Hepatocyte (in vitro differentiated cells): ENCODE data around the gene FOXL1. TPM values are rescaled to one million over a fixed set of nuclear protein-coding genes. Genes with fewer than 3 reads are reported as not detected.

Experiments used
- DNase-seq: peaks from one replicate; pipeline ENCODE4 v3.0.0-alpha.2; 2016; ENCODE audit warnings: low spot score
- H2AFZ ChIP-seq: fragments of 200-600 bp; sonication (generic); 2 replicates; pipeline ENCODE4 v1.6.0; 2016; ENCODE audit warnings: antibody characterized with exemption, mild to moderate bottlenecking
- H3K27ac ChIP-seq: fragments of 200-600 bp; sonication (generic); 2 replicates; pipeline ENCODE4 v1.5.1; 2016; ENCODE audit warnings: mild to moderate bottlenecking
- H3K27me3 ChIP-seq: fragments of 200-600 bp; sonication (generic); 2 replicates; pipeline ENCODE4 v1.6.1; 2016
- H3K36me3 ChIP-seq: fragments of 200-600 bp; sonication (generic); replicated peaks from 2 replicates; pipeline ENCODE4 v1.5.1; 2016; ENCODE audit warnings: low read depth; ENCODE audit not compliant: insufficient read depth
- H3K4me1 ChIP-seq: fragments of 200-600 bp; sonication (generic); 2 replicates; pipeline ENCODE4 v1.5.1; 2016; ENCODE audit warnings: mild to moderate bottlenecking, moderate library complexity; ENCODE audit not compliant: insufficient read depth
- H3K4me2 ChIP-seq: fragments of 200-600 bp; sonication (generic); 2 replicates; pipeline ENCODE4 v1.6.0; 2016
- H3K4me3 ChIP-seq: fragments of 200-600 bp; sonication (generic); 2 replicates; pipeline ENCODE4 v1.5.1; 2016; ENCODE audit warnings: mild to moderate bottlenecking
- H3K79me2 ChIP-seq: fragments of 200-600 bp; sonication (generic); 2 replicates; pipeline ENCODE4 v1.6.0; 2017; ENCODE audit warnings: mild to moderate bottlenecking
- H3K9me2 ChIP-seq: fragments of 200-600 bp; sonication (generic); replicated peaks from 2 replicates; pipeline ENCODE4 v1.6.0; 2017; ENCODE audit warnings: mild to moderate bottlenecking; ENCODE audit not compliant: insufficient read depth
- H3K9me3 ChIP-seq: fragments of 200-600 bp; sonication (generic); 2 replicates; pipeline ENCODE4 v1.5.1; 2016; ENCODE audit warnings: low read depth, mild to moderate bottlenecking
- H4K20me1 ChIP-seq: fragments of 200-600 bp; sonication (generic); 2 replicates; pipeline ENCODE4 v1.6.0; 2016; ENCODE audit warnings: mild to moderate bottlenecking; ENCODE audit not compliant: insufficient read depth, poor library complexity, severe bottlenecking
- CTCF ChIP-seq: fragments of 200-600 bp; sonication (generic); IDR thresholded peaks from 2 replicates; pipeline ENCODE4 v1.5.1; 2016; ENCODE audit warnings: antibody characterized with exemption, mild to moderate bottlenecking; ENCODE audit not compliant: poor library complexity
- EZH2 ChIP-seq: fragments of 200-600 bp; sonication (generic); IDR thresholded peaks from 2 replicates; pipeline ENCODE4 v1.6.1; 2016; ENCODE audit warnings: antibody characterized with exemption, mild to moderate bottlenecking, borderline replicate concordance
- EZH2phosphoT487 ChIP-seq: fragments of 200-600 bp; sonication (generic); IDR thresholded peaks from one replicate; pipeline ENCODE4 v1.6.1; 2018; ENCODE audit warnings: antibody characterized with exemption, mild to moderate bottlenecking, low read depth, moderate library complexity; ENCODE audit not compliant: unreplicated experiment, severe bottlenecking
- WGBS: methylation state at CpG from one replicate; pipeline ENCODE4 v1.1.6; 2016; ENCODE audit warnings: low lambda C conversion rate; ENCODE audit errors: missing lambda C conversion rate; 5-methylcytosine and 5-hydroxymethylcytosine counted together
- polyA plus RNA-seq: library from polyadenylated mRNA; unstranded; fragments of >200 nt; fragmentation: Nextera tagmentation; extraction: Ambion mirVana; gene quantifications from 2 replicates; pipeline ENCODE4 v1.2.1, GENCODE V29; 2016
- total RNA-seq: library from RNA; depleted of rRNA; stranded (reverse); fragments of >200 nt; gene quantifications from 2 replicates; pipeline ENCODE4 v1.2.3, GENCODE V29; 2014

The FOXL1 gene
- total and polyA plus RNA-seq, 2 experiments from 2014 or later, result 1.3 to 3.1 TPM

- Histone ChIP-seq H3K27ac (no peak overlapping the region), H3K4me2 (no peak overlapping the region), H3K4me1 (no peaks in the 10 kb centered on the region), H3K27me3 (no peaks in the 10 kb centered on the region), H3K9me2 (no peaks in the 10 kb centered on the region), H4K20me1 (no peaks in the 10 kb centered on the region), H3K36me3 (no peaks in the 10 kb centered on the region), H3K79me2 (no peaks in the 10 kb centered on the region), H3K9me3 (no peaks in the 10 kb centered on the region), H2AFZ (no peak overlapping the region), H3K4me3 (no peak overlapping the region)
- no peak for TF ChIP-seq CTCF
- TF ChIP-seq EZH2, result no peak
- TF ChIP-seq EZH2phosphoT487, result no peak
- no peak for DNase-seq
- 97% methylated on average over 11 of the region's 11 CpGs for WGBS
Observed at GRCh38 chr16:86547286-86547685, 31.1 kb upstream of the FOXL1 start.

DNA sequence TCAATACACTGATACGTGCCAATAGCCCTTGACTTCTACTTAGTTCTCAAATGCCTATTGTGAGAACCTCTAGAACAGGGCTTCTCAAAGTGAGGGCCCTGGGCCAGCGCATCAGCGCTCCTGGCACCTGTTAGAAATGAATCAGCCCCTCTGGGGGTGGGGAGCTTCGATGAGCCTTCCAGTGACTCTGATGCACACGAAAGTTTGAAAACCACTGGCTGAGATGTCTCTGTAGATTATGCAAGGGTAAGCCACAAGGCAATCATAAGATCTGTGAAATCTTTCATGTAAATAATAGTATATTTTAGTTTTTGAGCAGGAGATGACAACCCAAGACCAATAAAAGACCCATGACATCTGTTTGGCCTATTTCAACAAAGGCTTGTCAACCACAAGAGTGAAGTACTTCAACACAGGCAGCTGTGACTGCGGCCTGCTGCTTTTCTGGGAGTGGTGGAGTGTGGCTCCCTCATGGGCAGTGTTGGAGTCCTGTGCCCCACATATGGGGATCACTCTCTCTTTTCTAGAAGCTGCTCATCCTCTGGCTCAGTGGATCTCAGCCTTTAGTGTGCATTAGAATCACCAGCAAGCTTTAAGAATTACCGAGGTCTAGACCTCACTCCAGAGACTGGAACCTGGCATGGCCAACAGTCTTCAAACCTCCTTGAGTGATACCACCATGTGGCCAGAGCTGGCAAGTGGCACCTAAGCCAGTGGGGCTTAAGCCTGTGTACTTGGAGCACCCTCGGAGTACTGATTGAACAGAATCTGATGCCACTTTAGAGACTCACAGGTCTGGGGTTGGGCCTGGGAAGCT, 29.1 kb upstream of the FOXL1 start:
- TF ChIP-seq CTCF (no peak), EZH2phosphoT487 (no peak), EZH2 (no peak)
- peaks cover 4% of the 10 kb centered on the region for H3K4me1 ChIP-seq
- no peaks in the 10 kb centered on the region for H3K9me2 ChIP-seq
- H3K27me3 ChIP-seq, result no peaks in the 10 kb centered on the region
- WGBS, result 84% methylated on average over 8 of the region's 8 CpGs
- peaks cover 6% of the 10 kb centered on the region for H3K79me2 ChIP-seq
- H3K4me2 ChIP-seq, result no peak overlapping the region
- H3K4me3 ChIP-seq, result no peak overlapping the region
- no peak overlapping the region for H2AFZ ChIP-seq
- H3K36me3 ChIP-seq, result no peaks in the 10 kb centered on the region
- no peak overlapping the region for H3K27ac ChIP-seq
- H3K9me3 ChIP-seq, result no peaks in the 10 kb centered on the region
- H4K20me1 ChIP-seq, result no peaks in the 10 kb centered on the region
- no peak for DNase-seq

GRCh38 chr16:86549893-86550190, 28.5 kb upstream of the FOXL1 start:
- no peak for DNase-seq
- 96% methylated on average over 7 of the region's 7 CpGs for WGBS
- Histone ChIP-seq H3K9me2 (no peaks in the 10 kb centered on the region), H3K4me3 (no peak overlapping the region), H3K79me2 (peaks cover 11% of the 10 kb centered on the region), H3K27ac (no peak overlapping the region), H3K9me3 (no peaks in the 10 kb centered on the region), H3K36me3 (no peaks in the 10 kb centered on the region), H3K4me1 (peaks cover 6% of the 10 kb centered on the region), H4K20me1 (no peaks in the 10 kb centered on the region), H3K4me2 (no peak overlapping the region), H3K27me3 (no peaks in the 10 kb centered on the region), H2AFZ (no peak overlapping the region)
- TF ChIP-seq EZH2 (no peak), CTCF (no peak), EZH2phosphoT487 (no peak)
